GM23248 (cell line): Measurements from ENCODE around the gene RERE.

Source experiments
- EZH2 ChIP-seq: fragments of 200-600 bp; sonication (generic); IDR thresholded peaks from 2 replicates; pipeline ENCODE4 v1.6.1; 2018; ENCODE audit warnings: antibody characterized with exemption, mild to moderate bottlenecking; ENCODE audit not compliant: insufficient read depth, poor library complexity, severe bottlenecking
- EZH2phosphoT487 ChIP-seq: fragments of 200-600 bp; sonication (generic); IDR thresholded peaks from 2 replicates; pipeline ENCODE4 v1.6.1; 2018; ENCODE audit warnings: antibody characterized with exemption, moderate library complexity, mild to moderate bottlenecking, low read depth; ENCODE audit not compliant: insufficient read depth

GRCh38 chr1:8629241-8630091, 188.0 kb downstream of the RERE start:
- TF ChIP-seq EZH2 (no peak), EZH2phosphoT487 (no peak)
